Amygdala (tissue), 56 donors: ENCODE data around the gene LRRC53.

Experiments used
- DNase-seq, 56 donors: peaks; one replicate each; lab custom pipeline; 2025; lab: John Stamatoyannopoulos, UW

Gene LRRC53

DNA sequence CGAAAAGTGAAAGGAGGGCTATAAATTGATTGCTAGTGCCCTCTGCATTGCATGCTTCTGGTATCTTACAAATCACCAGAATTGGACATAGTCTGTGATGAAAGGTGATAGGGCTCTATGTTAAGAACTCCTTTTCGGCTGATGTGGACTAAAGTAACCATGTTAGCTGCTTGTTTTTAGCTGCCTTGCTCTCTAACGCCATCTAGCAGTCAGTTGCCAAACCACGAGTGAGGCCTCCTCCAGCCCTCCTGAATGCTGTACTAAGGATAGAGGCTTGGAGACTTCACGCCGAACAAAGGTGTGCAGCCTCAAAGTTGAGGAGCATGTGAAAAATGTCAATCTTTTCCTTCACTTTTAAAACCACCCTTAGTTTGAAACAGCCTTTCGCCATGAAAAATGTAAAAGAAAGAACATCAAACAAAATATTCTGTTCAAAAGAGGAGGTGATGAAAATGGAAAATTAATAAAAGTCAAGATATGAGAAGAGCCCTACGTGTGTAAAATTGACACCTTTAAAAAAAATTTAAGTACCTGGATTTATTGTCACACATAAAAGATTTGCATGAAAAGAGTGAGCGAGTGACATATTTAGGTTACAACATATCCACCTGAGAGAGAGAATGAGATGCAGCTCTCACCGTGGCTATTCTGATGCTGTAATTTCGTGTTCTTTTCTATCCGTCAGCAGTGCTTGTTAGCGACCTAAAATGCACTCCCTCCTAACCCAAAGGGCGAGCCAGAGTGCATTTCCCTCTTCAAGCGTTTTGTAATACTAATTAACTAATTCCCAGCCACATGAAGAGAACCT lies 8.1 kb downstream of the LRRC53 start:
- peak in 37 of 56 donors; percentile 3 to 80 (median 40) for DNase-seq

DNA sequence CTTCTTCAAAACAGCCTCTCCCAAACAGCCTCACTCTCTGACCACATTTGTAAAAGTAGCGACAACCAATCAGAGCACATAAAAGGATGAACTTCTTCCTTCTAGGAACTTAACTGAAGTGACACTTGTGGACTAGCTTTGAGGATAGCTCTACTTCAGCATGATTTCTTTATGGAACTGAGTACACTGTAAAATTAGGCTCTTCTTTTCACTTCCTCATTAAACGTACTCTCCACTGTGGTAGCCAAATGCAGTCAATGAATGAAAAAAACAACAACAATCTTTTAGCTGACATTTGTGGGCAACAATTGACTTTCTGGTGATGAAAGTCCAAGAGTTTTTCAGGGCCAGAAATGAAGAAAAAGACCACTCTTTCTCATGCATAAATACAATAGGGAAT lies 9.6 kb downstream of the LRRC53 start:
- no peak for DNase-seq

DNA sequence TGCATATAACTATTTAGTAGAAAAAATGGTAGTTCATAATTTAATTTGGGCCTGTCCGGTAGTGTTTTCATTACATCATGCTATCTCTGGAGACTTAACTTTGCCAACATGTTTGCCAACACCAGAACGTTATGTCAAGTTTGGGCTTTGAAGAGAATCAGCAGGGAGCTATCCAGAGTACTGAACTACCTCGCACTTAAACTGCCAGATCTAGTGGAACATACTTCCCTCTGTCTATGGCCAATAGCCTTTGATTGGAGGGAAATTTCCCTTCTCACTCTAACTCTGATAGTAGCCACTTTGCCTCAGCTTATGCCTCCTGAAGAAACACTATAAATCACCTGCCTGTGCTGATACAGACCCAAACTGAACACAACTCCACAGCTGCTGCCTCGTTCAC lies 10.0 kb downstream of the LRRC53 start:
- DNase-seq: no peak

DNA sequence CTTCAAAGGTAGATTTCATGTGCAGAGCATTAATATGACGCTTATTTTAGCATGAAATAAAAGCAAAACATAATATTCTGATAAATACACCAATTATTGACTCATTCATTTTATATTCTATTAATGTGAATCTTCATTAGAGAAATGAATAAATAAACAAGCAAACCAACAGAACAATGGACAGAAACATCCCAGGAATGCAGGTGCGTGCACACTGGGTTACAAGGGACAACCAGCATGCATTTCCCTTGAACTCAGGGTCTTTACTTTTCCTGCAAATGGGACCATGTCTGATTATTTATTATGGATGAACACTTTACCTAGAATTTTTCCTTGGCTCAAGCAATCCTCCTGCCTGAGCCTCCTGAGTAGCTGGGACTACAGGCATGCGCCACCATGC lies 13.5 kb downstream of the LRRC53 start:
- no peak for DNase-seq

DNA sequence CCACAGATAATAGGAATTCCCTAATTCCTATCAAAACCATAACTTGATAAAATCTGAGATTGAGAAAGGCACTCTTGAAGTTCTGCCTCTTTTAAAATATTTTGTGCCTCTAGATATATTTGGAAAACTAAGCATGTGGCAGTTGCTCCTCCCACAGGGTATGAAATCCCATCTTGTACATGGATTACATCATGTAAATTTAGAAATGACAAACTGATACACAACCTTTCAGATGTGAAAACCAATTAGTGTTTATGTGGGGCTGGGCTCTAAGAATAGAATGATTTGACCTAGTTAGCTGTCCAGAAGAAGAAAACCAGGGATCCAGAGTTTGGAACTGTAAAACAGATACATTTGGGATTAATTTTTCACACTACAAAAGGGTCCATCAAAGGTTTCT lies 15.7 kb downstream of the LRRC53 start:
- no peak for DNase-seq

DNA sequence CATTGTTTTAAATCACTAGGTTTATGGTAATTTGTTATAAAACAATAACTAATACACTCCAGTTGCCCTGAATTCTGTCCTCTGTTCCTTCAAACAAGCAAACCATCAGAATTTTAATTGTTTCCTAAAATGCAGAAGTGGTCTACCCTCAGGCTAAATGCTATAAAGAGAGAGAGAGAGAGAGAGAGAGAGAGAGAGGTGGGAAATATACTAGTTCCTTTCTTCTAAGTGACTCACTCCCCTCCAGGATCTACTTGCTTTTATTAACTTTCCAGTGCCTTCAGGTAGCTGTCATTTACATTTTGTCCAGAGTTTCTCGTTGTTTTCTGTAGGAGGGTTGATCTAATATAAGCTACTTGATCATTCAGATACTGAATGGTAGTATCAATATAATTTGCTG lies 26.4 kb downstream of the LRRC53 start:
- no peak for DNase-seq

DNA sequence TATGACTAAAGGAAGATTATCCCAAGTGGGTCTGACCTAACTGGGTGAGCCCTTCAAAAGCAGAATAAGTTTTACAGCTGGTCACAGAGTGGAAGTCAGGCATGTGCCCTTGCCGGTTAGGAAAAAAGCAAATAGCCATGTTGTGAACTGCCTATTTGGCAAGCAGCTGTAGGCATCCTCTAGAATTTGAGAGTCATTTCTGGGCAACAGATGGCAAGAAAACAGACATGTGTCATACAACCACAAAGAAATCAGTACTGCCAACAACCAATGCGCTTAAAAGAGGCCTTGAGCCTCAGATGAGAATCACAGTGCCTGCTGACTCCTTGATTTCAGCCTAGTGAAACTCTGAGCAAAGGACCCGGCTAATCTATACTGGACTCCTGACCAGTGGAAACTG lies 26.8 kb downstream of the LRRC53 start:
- no peak for DNase-seq

DNA sequence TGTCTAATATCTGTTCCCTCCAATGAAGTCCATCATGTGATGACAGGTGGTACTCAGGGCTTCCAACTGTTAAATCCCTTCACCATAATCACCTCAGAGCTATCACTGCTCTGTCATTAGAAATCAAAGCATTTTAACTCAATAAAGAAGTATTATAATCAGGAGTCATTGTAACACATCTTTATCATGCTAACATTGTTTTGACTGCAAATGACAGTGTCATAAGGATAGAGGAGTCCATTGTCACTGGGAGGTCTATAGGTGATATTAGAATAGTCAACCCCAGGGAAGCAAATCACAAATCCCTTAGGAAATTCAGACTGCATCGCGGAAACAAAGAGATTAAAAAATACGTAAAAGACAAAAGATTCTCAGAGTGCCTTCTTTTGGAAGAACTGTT lies 30.8 kb downstream of the LRRC53 start:
- DNase-seq: no peak

DNA sequence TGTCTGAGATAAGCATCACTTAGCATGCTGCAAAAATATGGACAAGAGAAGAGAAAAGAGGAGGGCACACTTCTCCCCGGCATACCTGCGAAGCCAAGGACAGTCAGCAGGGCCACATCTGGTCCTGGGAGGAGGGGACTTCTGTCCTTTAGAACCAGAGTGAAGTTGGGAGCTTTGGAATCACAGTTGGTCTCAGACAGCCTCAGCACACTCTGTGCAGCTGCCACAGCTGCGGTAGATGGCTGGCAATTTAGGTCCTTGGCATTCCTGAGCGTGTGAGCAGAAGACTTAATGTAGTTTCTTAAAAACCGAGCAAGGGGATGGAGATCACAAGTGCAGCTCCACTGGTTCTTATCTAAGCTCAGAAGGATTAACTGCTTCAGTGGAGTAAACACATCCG lies 32.3 kb downstream of the LRRC53 start:
- DNase-seq: no peak

DNA sequence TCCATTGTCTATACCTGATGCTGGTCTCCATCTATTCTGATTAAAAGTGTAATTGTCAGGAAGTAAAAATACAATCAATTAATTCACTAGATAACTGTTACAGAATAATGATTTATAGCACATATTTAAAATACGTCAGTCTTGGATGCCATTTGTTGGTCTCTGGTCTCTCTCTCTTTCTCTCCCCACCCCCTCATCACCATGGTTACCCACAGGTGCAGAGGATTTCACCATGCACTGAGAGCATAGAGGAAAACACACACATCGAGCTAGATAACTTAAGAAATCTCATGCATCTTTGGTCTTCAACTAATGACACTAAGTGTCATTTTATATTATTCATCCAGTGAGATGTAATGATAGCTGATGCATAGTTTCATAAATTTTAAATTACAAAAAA lies 33.4 kb downstream of the LRRC53 start:
- no peak for DNase-seq

DNA sequence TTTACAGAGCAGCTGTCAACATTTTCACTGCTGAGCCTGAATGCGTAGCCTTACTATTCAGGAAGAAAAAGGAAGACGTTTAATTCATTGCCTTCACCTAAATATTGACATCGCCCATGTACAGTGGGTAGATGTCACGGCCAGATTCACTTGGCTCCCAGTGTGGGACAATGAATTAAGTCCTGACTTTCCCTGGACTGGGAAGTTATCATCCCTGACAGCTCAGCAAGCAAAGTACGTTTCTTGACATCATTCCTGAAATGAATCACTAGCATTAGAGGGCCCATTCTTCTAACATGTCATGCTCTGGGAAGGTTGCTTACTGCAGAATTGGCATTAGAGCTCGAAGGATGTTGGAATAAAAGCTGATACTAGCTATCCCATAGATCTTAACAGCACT lies 37.8 kb downstream of the LRRC53 start:
- no peak for DNase-seq

DNA sequence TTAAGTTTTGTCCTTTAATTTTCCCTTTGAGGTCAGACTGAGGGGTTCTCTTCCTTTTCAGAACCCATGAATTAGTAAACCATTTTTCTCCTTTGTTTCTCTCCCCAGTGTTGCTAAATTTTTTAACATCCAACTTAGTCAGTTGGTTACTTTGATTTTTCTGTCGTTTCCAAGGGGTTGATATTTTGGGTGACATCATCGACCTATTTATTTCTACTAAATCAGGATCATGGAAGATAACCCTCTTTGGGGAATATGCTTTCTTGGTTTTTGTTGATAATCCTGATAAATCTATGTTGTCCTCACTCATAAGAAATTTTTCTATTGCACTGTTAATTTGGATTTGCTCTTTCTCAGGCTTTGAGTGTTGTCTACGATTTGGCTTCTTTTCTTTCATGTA lies 40.9 kb downstream of the LRRC53 start:
- no peak for DNase-seq

DNA sequence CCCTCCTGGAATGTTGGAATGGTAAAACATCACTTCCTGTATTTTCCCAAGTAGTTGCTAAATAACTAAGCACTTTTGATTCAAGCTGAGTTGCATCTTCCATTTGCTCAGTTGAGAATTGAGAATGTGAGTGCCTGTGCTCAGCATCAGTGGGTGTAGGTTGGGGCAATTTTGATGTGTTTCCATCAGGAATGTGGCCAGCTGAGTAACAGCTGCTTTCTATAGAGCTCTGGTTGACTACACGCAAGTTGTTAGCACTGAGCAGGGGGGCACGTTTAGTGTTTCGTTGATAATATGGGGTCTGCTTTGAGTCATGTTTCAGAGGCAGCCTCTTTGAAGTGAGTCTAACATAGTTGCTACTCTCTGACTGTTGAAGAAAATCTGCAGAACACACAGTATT lies 41.5 kb downstream of the LRRC53 start:
- no peak for DNase-seq

DNA sequence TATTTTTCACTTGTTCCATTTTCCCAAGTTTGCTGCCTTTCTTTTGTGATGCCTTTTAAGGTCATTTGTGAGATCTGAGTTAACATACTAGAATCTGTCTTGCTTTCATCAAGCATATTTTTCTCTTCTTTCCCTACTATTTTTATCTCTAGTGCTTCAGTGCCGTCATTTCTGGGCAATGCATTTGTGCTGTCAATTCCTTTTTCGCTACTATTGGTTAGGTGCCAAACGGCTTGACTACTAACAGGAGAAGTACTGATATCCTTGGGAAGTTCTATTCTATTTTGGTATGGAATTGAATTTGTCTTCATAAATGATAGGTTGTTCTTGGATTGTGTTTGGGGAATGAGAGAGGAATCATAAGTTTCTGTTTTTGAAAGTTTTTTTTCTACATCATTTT lies 42.2 kb downstream of the LRRC53 start:
- DNase-seq: no peak

DNA sequence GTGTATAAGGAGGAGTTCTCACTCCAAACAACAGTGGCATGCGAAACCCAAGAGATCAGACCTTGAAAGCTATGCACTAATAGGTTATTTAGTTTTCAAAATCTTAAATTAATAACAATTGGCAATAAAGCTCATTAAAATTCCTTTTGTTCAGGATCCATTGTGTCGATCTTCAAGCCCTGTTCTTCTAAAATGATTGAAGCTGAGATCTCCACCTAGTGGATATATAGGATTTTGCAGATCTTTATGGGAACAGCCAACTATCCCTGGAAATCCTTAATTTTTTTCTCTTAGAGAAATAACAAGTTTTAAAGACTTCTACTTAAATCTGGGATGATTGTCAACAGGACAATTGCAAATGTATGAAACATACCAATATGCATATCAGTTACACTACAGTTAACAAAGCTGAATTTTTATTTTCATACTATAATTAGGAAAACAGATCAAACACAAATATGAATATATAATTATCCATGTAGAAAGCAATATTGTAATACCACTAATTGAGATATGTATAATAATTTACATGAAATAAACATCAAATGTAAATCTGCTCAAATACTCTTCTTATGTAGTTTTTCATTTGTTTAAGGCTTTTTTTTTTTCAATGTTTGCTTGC lies 43.3 kb downstream of the LRRC53 start:
- no peak for DNase-seq

DNA sequence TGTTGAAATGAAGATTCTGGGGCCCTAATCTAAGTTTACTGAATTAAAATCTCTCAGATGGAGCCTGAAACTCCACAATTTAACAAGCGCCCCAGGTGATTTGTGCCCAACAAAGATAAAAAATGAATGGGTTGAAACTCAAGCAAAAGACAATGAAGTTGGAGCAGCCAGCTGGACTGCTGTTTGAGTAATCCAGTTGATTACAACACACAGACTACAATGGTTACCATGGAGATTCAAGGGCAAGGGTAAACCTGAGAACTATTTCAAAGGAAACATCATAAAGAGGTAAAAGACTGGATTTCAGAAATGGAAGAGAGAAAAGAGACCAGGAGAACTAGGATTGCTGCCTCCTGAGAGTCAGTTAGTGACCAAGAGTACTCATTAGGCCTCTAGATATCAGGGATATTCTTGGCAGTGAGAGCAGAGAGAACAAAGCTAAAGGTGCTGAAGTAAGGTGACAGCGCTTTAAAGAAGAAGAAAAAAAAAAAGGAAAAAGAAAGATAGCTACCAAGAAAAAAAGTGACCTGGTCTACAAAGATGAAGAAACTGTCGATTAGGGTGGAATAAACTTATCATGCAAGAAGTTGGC lies 44.5 kb downstream of the LRRC53 start:
- no peak for DNase-seq

DNA sequence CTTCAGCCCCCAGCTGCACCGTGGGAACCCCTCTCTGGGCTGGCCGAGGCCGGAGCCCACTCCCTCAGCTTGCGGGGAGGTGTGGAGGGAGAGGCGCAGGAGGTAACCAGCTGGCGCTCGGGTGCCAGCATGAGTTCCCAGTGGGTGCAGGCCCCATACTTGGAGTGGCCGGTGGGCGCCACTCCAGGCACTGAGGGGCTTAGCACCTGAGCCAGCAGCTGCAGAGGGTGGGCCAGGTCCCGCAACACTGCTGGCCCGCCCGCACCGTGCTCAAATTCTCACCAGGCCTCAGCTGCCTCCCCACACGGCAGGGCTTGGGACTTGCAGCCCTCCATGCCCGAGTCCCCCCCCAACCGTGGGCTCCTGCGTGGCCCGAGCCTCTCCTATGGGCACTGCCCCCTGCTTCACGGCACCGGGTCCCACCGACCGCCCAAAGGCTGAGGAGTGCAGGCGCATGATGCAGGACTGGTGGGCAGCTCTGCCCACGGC lies 47.2 kb downstream of the LRRC53 start:
- DNase-seq: no peak

DNA sequence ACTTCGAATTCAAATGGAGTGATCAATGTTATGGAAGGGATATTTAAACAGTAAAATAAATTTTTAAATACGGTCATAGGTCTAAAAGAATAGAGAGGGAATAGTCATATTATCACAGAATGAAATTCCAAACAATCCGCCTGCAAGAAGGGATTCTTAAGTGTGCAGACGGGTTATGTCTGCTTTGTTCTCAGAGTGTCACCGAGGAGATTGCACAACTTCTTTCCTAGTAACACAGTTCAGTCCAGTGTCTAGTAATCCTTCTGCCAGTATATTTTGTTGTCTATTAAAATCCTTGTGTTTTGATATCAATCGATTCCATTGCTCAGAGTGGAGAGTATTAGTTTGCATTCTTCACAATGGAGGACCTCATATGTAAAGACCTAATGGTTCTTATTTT lies 48.4 kb downstream of the LRRC53 start:
- no peak for DNase-seq

DNA sequence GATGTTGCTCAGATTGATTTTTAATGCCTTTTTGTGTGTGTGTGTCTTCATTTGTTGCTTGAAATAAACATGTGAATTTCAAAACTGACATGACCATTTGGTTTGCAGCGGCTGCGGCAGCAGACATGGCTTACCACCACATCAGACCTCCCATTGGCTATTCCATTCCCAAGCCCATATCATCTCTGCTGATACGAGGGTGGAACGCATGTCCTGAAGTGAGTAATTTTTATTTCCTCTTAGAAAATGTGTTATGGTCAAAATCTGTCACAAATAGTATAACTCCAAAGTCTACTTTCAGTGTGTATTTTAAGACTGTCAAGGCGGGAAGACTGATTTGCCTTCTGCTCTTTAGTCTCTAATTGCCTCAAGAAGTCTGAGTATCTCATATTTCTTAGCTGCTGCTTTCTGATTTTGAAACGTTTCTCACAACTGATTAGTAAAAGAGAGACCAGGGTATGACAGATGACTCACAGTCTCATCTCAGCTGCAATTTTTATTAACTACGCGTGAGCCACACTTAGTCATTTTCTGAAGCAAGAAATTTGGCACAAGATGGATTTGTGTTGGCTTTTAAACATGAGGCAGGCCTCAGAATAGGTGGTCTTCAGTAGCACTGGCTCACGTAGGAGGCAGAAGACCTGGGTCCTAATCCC lies 49.0 kb downstream of the LRRC53 start:
- peak in 1 of 56 donors; percentile 19 for DNase-seq

DNA sequence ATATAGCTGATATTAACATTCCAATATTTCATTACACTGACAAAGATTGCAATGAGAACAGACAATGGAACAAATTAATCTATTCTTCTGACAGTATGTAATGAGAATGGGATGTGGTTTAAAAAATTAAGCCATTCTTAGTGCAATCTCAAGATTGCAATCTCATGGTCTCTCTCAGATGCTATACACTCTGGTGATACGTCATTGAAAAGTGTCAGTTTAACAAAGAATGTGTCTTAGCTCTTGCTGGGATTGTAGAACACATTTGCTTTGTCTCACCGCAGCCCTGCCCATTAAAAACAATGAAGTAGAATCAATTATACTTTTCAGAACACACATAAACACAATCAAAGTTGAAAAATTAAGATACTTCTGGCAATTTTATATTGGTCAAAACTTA lies 55.2 kb downstream of the LRRC53 start:
- DNase-seq: no peak

DNA sequence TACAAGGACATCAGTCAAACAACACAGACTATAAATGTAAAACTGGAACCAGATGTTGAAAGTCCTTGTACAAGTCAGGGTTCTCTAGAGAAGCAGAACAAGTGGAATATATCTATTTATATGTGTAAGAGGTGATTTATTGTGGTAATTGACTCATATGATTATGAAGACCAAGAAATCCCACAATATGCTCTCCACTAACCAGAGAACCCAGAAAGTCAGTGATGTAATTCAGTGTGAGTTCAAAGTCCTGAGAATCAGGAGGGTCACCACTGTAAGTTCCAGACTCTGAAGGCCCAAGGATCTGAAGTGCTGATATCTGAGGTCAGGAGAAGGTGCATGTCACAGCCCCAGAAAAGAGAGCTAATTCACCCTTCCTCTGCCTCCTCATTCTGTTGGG lies 57.0 kb downstream of the LRRC53 start:
- no peak for DNase-seq
